HepG2 (cell line): ENCODE results near the gene FRMD4B. TPM values are rescaled to one million over a fixed set of nuclear protein-coding genes. Genes with fewer than 3 reads are reported as not detected.

ENCODE experiments used
- ATAC-seq: fragments of 200-7000 bp; cut with Tn5 transposase; 3 replicates; pipeline ENCODE4 v1.9.1; 2020; ENCODE audit warnings: mild to moderate bottlenecking, moderate library complexity
- BruUV-seq: library from RNA; stranded (reverse); fragments of 400-500 nt; replicated peaks from 2 replicates; lab custom pipeline; 2021; lab: Mats Ljungman, UMichigan
- CTCF ChIA-PET: fragments of 300-600 bp; formaldehyde crosslinking; extraction: SDS; loops from one replicate; lab custom pipeline; 2021; ENCODE audit warnings: low total read pairs, inconsistent platforms, low intra/inter-chr PET ratio; lab: Yijun Ruan, JAX
- POLR2A ChIA-PET: fragments of 350-600 bp; sonication (Branson Sonifier 250); formaldehyde crosslinking; loops from one replicate; lab custom pipeline; 2020; ENCODE audit warnings: antibody characterized with exemption, inconsistent platforms; lab: Yijun Ruan, JAX
- DNase-seq: peaks from one replicate; pipeline ENCODE4 v3.0.0-alpha.2; 2015; ENCODE audit warnings: low spot score
- FAIRE-seq: peaks from 3 replicates; lab custom pipeline; 2011; peaks lifted over from hg19 to GRCh38; lab: Jason Lieb, UNC
- H2AFZ ChIP-seq: one replicate; pipeline ENCODE4 v1.6.1; 2011; ENCODE audit warnings: low read length, inconsistent platforms
- H3K27ac ChIP-seq: fragments of 300-600 bp; 3 replicates; pipeline ENCODE4 v1.8.0; 2011; ENCODE audit warnings: mixed run types, mild to moderate bottlenecking, mixed read lengths, low read length, inconsistent platforms; ENCODE audit not compliant: insufficient read depth; ENCODE audit errors: extremely low read length
- H3K27me3 ChIP-seq, 2 experiments: fragments of 200-600 bp in 1 of 2; 2 replicates in 1 of 2; 3 replicates in 1 of 2; pipeline versions ENCODE4 v1.6.0 to v1.8.0; 2011; ENCODE audit warnings: low read length in 2 of 2, mild to moderate bottlenecking in 2 of 2, moderate library complexity in 2 of 2, inconsistent platforms in 1 of 2; ENCODE audit not compliant: insufficient read depth in 2 of 2, control insufficient read depth in 1 of 2
- H3K36me3 ChIP-seq, 2 experiments: fragments of 200-600 bp in 1 of 2; replicated peaks in 1 of 2; 2 replicates in 1 of 2; 3 replicates in 1 of 2; pipeline versions ENCODE4 v1.5.1 to v1.8.0; 2011; ENCODE audit warnings: low read length in 2 of 2, inconsistent platforms in 1 of 2; ENCODE audit not compliant: insufficient read depth in 2 of 2, control insufficient read depth in 1 of 2
- H3K4me1 ChIP-seq: 2 replicates; pipeline ENCODE4 v1.5.1; 2012; ENCODE audit warnings: low read length, inconsistent platforms; ENCODE audit not compliant: insufficient read depth
- H3K4me2 ChIP-seq: 2 replicates; pipeline ENCODE4 v1.6.0; 2011; ENCODE audit warnings: low read depth, low read length, inconsistent platforms
- H3K4me3 ChIP-seq, 3 experiments: fragments of 200-600 bp in 1 of 3; sonication (generic), shearing (Covaris generic) in 1 of 3; replicated peaks in 1 of 3; 2 replicates each; pipeline ENCODE4 v1.5.1; 2011 to 2016; ENCODE audit warnings: low read length in 3 of 3, inconsistent platforms in 2 of 3, low read depth in 2 of 3, mild to moderate bottlenecking in 2 of 3, control low read depth in 1 of 3, mixed read lengths in 1 of 3; ENCODE audit not compliant: insufficient read depth in 1 of 3
- H3K79me2 ChIP-seq: one replicate; pipeline ENCODE4 v1.6.1; 2011; ENCODE audit warnings: low read length, inconsistent platforms; ENCODE audit not compliant: insufficient read depth
- H3K9ac ChIP-seq: 2 replicates; pipeline ENCODE4 v1.6.0; 2011; ENCODE audit warnings: mild to moderate bottlenecking, low read depth, low read length, inconsistent platforms; ENCODE audit not compliant: insufficient read depth
- H3K9me3 ChIP-seq: 2 replicates; pipeline ENCODE4 v1.5.1; 2012; ENCODE audit warnings: mild to moderate bottlenecking, low read length
- H4K20me1 ChIP-seq: 2 replicates; pipeline ENCODE4 v1.6.0; 2011; ENCODE audit warnings: inconsistent platforms, mild to moderate bottlenecking, low read length, moderate library complexity; ENCODE audit not compliant: insufficient read depth
- GTF3A ChIP-seq: sonication (generic); formaldehyde crosslinking; conservative IDR thresholded peaks from 2 replicates; pipeline ENCODE4 v1.4.0; 2020; ENCODE audit warnings: mild to moderate bottlenecking, missing genetic modification reagents
- HOXA5 ChIP-seq: sonication (generic); formaldehyde crosslinking; IDR thresholded peaks from 2 replicates; pipeline ENCODE4 v1.4.0; 2020; ENCODE audit warnings: missing genetic modification reagents
- JUNB ChIP-seq: sonication (generic); formaldehyde crosslinking; IDR thresholded peaks from 2 replicates; pipeline ENCODE4 v1.8.0; 2022; ENCODE audit warnings: missing genetic modification reagents, mild to moderate bottlenecking, borderline replicate concordance
- MTF1 ChIP-seq: sonication (generic); formaldehyde crosslinking; IDR thresholded peaks from 2 replicates; pipeline ENCODE4 v1.5.0; 2020; ENCODE audit warnings: missing genetic modification reagents
- NFE2 ChIP-seq: sonication (generic); formaldehyde crosslinking; IDR thresholded peaks from 2 replicates; pipeline ENCODE4 v1.4.0; 2020; ENCODE audit warnings: missing genetic modification reagents
- SIX4 ChIP-seq: sonication (generic); formaldehyde crosslinking; IDR thresholded peaks from 2 replicates; pipeline ENCODE4 v1.4.0; 2020; ENCODE audit warnings: missing genetic modification reagents
- ZBTB20 ChIP-seq: sonication (generic); formaldehyde crosslinking; IDR thresholded peaks from 2 replicates; pipeline ENCODE4 v1.8.1; 2023; ENCODE audit warnings: missing genetic modification reagents, low read depth, mild to moderate bottlenecking, borderline replicate concordance
- WGBS: methylation state at CpG from one replicate; pipeline ENCODE4 v1.1.6; 2017; ENCODE audit warnings: low lambda C conversion rate; 5-methylcytosine and 5-hydroxymethylcytosine counted together
- in situ Hi-C: cut with HindIII; loops from 2 replicates; pipeline ENCODE4 v1.10.0; 2017; ENCODE audit warnings: low pct_unique_long_range_greater_than_20kb; ENCODE audit not compliant: extremely low pct_ligation_motif_present
- intact Hi-C: fragments of 100-400 bp; cut with micrococcal nuclease; formaldehyde crosslinking; loops from one replicate; pipeline ENCODE4 v1.10.0; 2022; ENCODE audit not compliant: unreplicated experiment
- polyA plus RNA-seq, 8 experiments: library from polyadenylated mRNA; depleted of rRNA in 3 of 8; stranded (reverse) in 7 of 8; unstranded in 1 of 8; fragments of >200 nt; fragmentation: Illumina TruSeq in 4 of 8; extraction: Trizol in 4 of 8; gene quantifications; 2 replicates each; pipeline versions ENCODE4 v1.2.1 to v1.2.3, GENCODE V29; 2011 to 2016; ENCODE audit warnings: low read depth in 4 of 8, missing spikeins in 1 of 8, mixed read lengths in 1 of 8; ENCODE audit not compliant: insufficient read depth in 1 of 8
- total RNA-seq, 5 experiments: library from RNA; depleted of rRNA; stranded (reverse); fragments of >200 nt; fragmentation: Illumina TruSeq; extraction: Trizol; gene quantifications; 2 replicates each; pipeline ENCODE4 v1.2.3, GENCODE V29; 2016; ENCODE audit warnings: low read depth in 1 of 5
- TF ChIP-seq, protein P1 (sequence below): sonication (generic); formaldehyde crosslinking; IDR thresholded peaks from 2 replicates; pipeline ENCODE4 v1.5.0; 2020; ENCODE audit warnings: mild to moderate bottlenecking, missing genetic modification reagents
- TF ChIP-seq, protein P2 (sequence below): sonication (generic); formaldehyde crosslinking; IDR thresholded peaks from 2 replicates; pipeline ENCODE4 v1.8.0; 2022; ENCODE audit warnings: missing genetic modification reagents, mild to moderate bottlenecking, moderate library complexity, borderline replicate concordance
- TF ChIP-seq, protein P3 (sequence below): sonication (generic); formaldehyde crosslinking; IDR thresholded peaks from 2 replicates; pipeline ENCODE4 v1.4.0; 2020; ENCODE audit warnings: missing genetic modification reagents
- TF ChIP-seq, protein P4 (sequence below): IDR thresholded peaks from 2 replicates; pipeline ENCODE4 v1.6.1; 2016; ENCODE audit warnings: missing genetic modification reagents, missing compliant biosample characterization
- TF ChIP-seq, protein P5 (sequence below): sonication (generic); formaldehyde crosslinking; IDR thresholded peaks from 2 replicates; pipeline ENCODE4 v1.4.0; 2020; ENCODE audit warnings: missing genetic modification reagents

Gene FRMD4B
- total and polyA plus RNA-seq, 2 of the 13 experiments (the other 11 are each of a cell fraction or from before 2014, with no cell fraction given) = 3.0 to 3.3 TPM

DNA sequence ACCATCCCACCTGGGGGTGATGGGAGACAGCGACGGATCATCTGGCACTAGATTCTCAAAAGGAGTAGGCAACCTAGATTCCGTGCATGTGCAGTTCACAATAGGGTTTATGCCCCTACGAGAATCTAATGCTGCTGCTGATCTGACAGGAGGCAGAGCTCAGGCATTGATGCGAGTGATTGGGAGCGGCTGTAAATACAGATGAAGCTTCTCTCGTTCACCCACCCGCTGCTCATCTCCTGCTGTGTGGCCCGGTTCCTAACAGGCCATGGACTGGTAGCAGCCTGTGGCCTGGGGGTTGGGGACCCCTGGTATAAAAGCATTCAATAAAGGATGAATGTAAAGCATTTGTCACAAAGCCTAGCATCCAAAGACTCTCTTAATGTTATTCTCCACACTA lies 126.8 kb downstream of the FRMD4B start:
- no peak overlapping the region for H2AFZ ChIP-seq
- FAIRE-seq = no peak
- no peak for DNase-seq
- H3K4me3 ChIP-seq = no peak overlapping the region
- H3K4me2 ChIP-seq = no peak overlapping the region
- H3K27me3 ChIP-seq = no peaks in the 10 kb centered on the region
- no peaks in the 10 kb centered on the region for H3K9me3 ChIP-seq
- H4K20me1 ChIP-seq = no peaks in the 10 kb centered on the region
- H3K79me2 ChIP-seq = no peaks in the 10 kb centered on the region
- H3K4me1 ChIP-seq = peaks cover 11% of the 10 kb centered on the region
- TF ChIP-seq, protein P1, sequence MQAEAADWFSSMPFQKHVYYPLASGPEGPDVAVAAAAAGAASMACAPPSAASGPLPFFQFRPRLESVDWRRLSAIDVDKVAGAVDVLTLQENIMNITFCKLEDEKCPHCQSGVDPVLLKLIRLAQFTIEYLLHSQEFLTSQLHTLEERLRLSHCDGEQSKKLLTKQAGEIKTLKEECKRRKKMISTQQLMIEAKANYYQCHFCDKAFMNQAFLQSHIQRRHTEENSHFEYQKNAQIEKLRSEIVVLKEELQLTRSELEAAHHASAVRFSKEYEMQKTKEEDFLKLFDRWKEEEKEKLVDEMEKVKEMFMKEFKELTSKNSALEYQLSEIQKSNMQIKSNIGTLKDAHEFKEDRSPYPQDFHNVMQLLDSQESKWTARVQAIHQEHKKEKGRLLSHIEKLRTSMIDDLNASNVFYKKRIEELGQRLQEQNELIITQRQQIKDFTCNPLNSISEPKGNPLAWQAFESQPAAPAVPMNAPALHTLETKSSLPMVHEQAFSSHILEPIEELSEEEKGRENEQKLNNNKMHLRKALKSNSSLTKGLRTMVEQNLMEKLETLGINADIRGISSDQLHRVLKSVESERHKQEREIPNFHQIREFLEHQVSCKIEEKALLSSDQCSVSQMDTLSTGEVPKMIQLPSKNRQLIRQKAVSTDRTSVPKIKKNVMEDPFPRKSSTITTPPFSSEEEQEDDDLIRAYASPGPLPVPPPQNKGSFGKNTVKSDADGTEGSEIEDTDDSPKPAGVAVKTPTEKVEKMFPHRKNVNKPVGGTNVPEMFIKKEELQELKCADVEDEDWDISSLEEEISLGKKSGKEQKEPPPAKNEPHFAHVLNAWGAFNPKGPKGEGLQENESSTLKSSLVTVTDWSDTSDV (CRISPR knock-in tag) = no peak
- H3K27ac ChIP-seq = no peak overlapping the region
- ATAC-seq = no peak
- WGBS = 66% methylated on average over 6 of the region's 9 CpGs
- H3K36me3 ChIP-seq = no peaks in the 10 kb centered on the region
- CTCF ChIA-PET = no interaction called here
- no TSS peak for BruUV-seq
- POLR2A ChIA-PET = no interaction called here
- no peak overlapping the region for H3K9ac ChIP-seq
- in situ Hi-C loops (no loop called here), intact Hi-C loops (no loop called here)

DNA sequence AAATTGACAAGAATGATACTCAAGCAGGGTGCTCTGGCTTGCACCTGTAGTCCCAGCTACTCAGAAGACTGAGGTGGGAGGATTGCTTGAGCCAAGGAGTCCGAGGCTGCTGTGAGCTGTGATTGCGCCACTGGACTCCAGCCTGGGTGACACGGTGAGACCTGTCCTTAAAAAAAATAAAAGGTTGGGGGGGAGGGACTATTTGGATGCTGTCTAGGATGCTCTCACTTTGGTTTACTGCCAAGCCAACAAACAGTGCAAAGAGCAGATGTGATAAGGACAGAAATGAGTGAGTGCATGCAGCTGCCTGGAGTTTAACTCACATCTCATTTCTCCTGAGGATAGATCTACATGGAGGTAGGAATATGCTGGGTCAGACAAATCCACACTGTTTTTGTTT lies 130.0 kb downstream of the FRMD4B start:
- no peak overlapping the region for H3K9ac ChIP-seq
- no peak overlapping the region for H3K4me2 ChIP-seq
- no peak overlapping the region for H3K27ac ChIP-seq
- H3K4me3 ChIP-seq = no peak overlapping the region
- ChIA-PET CTCF (no interaction called here), POLR2A (no interaction called here)
- peak; percentile 83 for FAIRE-seq
- no peaks in the 10 kb centered on the region for H3K79me2 ChIP-seq
- intact Hi-C loops (no loop called here), in situ Hi-C loops (no loop called here)
- H3K27me3 ChIP-seq = no peaks in the 10 kb centered on the region; a peak in 1 of 5 replicates
- 0% methylated on average over 3 of the region's 3 CpGs for WGBS
- no peaks in the 10 kb centered on the region for H3K36me3 ChIP-seq
- DNase-seq = peak; percentile 56
- H4K20me1 ChIP-seq = no peaks in the 10 kb centered on the region
- BruUV-seq = no TSS peak
- peak; percentile 95 for ATAC-seq
- no peaks in the 10 kb centered on the region for H3K9me3 ChIP-seq
- H3K4me1 ChIP-seq = peaks cover 11% of the 10 kb centered on the region
- no peak overlapping the region for H2AFZ ChIP-seq
- no peak for TF ChIP-seq SIX4 (CRISPR knock-in tag)
- TF ChIP-seq, protein P2, sequence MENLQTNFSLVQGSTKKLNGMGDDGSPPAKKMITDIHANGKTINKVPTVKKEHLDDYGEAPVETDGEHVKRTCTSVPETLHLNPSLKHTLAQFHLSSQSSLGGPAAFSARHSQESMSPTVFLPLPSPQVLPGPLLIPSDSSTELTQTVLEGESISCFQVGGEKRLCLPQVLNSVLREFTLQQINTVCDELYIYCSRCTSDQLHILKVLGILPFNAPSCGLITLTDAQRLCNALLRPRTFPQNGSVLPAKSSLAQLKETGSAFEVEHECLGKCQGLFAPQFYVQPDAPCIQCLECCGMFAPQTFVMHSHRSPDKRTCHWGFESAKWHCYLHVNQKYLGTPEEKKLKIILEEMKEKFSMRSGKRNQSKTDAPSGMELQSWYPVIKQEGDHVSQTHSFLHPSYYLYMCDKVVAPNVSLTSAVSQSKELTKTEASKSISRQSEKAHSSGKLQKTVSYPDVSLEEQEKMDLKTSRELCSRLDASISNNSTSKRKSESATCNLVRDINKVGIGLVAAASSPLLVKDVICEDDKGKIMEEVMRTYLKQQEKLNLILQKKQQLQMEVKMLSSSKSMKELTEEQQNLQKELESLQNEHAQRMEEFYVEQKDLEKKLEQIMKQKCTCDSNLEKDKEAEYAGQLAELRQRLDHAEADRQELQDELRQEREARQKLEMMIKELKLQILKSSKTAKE (CRISPR knock-in tag) = no peak
- no peak for TF ChIP-seq HOXA5 (CRISPR knock-in tag)
- TF ChIP-seq ZBTB20 (CRISPR knock-in tag) = no peak
- no peak for TF ChIP-seq JUNB
- no peak for TF ChIP-seq NFE2
- TF ChIP-seq, protein P3, sequence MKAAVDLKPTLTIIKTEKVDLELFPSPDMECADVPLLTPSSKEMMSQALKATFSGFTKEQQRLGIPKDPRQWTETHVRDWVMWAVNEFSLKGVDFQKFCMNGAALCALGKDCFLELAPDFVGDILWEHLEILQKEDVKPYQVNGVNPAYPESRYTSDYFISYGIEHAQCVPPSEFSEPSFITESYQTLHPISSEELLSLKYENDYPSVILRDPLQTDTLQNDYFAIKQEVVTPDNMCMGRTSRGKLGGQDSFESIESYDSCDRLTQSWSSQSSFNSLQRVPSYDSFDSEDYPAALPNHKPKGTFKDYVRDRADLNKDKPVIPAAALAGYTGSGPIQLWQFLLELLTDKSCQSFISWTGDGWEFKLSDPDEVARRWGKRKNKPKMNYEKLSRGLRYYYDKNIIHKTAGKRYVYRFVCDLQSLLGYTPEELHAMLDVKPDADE (CRISPR knock-in tag) = no peak
- TF ChIP-seq GTF3A (CRISPR knock-in tag) = no peak
- TF ChIP-seq MTF1 (CRISPR knock-in tag) = no peak
- TF ChIP-seq, protein P4, sequence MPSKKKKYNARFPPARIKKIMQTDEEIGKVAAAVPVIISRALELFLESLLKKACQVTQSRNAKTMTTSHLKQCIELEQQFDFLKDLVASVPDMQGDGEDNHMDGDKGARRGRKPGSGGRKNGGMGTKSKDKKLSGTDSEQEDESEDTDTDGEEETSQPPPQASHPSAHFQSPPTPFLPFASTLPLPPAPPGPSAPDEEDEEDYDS = no peak
- TF ChIP-seq, protein P5, sequence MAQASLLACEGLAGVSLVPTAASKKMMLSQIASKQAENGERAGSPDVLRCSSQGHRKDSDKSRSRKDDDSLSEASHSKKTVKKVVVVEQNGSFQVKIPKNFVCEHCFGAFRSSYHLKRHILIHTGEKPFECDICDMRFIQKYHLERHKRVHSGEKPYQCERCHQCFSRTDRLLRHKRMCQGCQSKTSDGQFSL (CRISPR knock-in tag) = peak; percentile 72; the same call in 1 of the 2 replicates
